PC-3 (cell line): ENCODE measurements around the gene CBY3. TPM values are rescaled to one million over a fixed set of nuclear protein-coding genes. Genes with fewer than 3 reads are reported as not detected.

Experiments
- ATAC-seq: fragments of 200-7000 bp; cut with Tn5 transposase; 2 replicates; pipeline ENCODE4 v1.9.1; 2020; ENCODE audit warnings: mild to moderate bottlenecking, moderate library complexity
- BruUV-seq: library from RNA; stranded (reverse); fragments of 400-500 nt; replicated peaks from 2 replicates; lab custom pipeline; 2021; lab: Mats Ljungman, UMichigan
- CTCF ChIA-PET: fragments of 300-600 bp; sonication (Branson Sonifier 250); formaldehyde crosslinking; loops from one replicate; lab custom pipeline; 2022; ENCODE audit warnings: antibody characterized with exemption; lab: Charles Lee
- POLR2A ChIA-PET: fragments of 300-600 bp; sonication (Branson Sonifier 250); formaldehyde crosslinking; loops from one replicate; lab custom pipeline; 2022; ENCODE audit warnings: antibody characterized with exemption; ENCODE audit not compliant: unreplicated experiment; lab: Charles Lee
- DNase-seq: peaks from one replicate; pipeline ENCODE4 v3.0.0-alpha.2; 2015
- H2AFZ ChIP-seq: fragments of 300-600 bp; sonication (generic); 2 replicates; pipeline ENCODE4 v1.6.0; 2016; ENCODE audit warnings: antibody characterized with exemption, low read length
- H3F3A ChIP-seq: fragments of 300-600 bp; sonication (generic); one replicate; pipeline ENCODE4 v1.6.0; 2017; ENCODE audit warnings: antibody characterized with exemption, low read length, control low read depth, mild to moderate bottlenecking; ENCODE audit not compliant: unreplicated experiment
- H3K27ac ChIP-seq: fragments of 300-600 bp; sonication (generic); 2 replicates; pipeline ENCODE4 v1.5.1; 2016; ENCODE audit warnings: mild to moderate bottlenecking, low read length
- H3K27me3 ChIP-seq: fragments of 300-600 bp; sonication (generic); 2 replicates; pipeline ENCODE4 v1.6.1; 2016; ENCODE audit warnings: low read length, mixed read lengths
- H3K36me3 ChIP-seq: fragments of 300-600 bp; sonication (generic); 2 replicates; pipeline ENCODE4 v1.6.1; 2016; ENCODE audit warnings: low read depth, mixed run types, low read length, mixed read lengths
- H3K4me1 ChIP-seq: fragments of 300-600 bp; sonication (generic); 2 replicates; pipeline ENCODE4 v1.5.1; 2016; ENCODE audit warnings: low read length; ENCODE audit not compliant: insufficient read depth
- H3K4me2 ChIP-seq: fragments of 300-600 bp; sonication (generic); 2 replicates; pipeline ENCODE4 v1.6.0; 2016; ENCODE audit warnings: low read length
- H3K4me3 ChIP-seq: fragments of 300-600 bp; sonication (generic); 2 replicates; pipeline ENCODE4 v1.5.1; 2016; ENCODE audit warnings: mild to moderate bottlenecking, low read length, mixed read lengths
- H3K79me2 ChIP-seq: fragments of 300-600 bp; sonication (generic); 2 replicates; pipeline ENCODE4 v1.6.1; 2017; ENCODE audit warnings: low read length, mixed read lengths
- H3K9ac ChIP-seq: fragments of 300-600 bp; sonication (generic); 2 replicates; pipeline ENCODE4 v1.6.0; 2016; ENCODE audit warnings: mild to moderate bottlenecking, low read length
- H3K9me2 ChIP-seq: fragments of 300-600 bp; sonication (generic); replicated peaks from 2 replicates; pipeline ENCODE4 v1.6.1; 2016; ENCODE audit warnings: mixed run types, low read length, mixed read lengths
- H3K9me3 ChIP-seq: fragments of 300-600 bp; sonication (generic); 2 replicates; pipeline ENCODE4 v1.6.1; 2016; ENCODE audit warnings: low read length, mixed read lengths
- H4K20me1 ChIP-seq: fragments of 300-600 bp; sonication (generic); 2 replicates; pipeline ENCODE4 v1.6.1; 2016; ENCODE audit warnings: low read length, mixed read lengths
- CTCF ChIP-seq: fragments of 300-600 bp; sonication (generic); conservative IDR thresholded peaks from 2 replicates; pipeline ENCODE4 v1.5.1; 2017; ENCODE audit warnings: antibody characterized with exemption, low read depth, mild to moderate bottlenecking, low read length
- EZH2 ChIP-seq: fragments of 300-600 bp; sonication (generic); IDR thresholded peaks from one replicate; pipeline ENCODE4 v1.6.1; 2017; ENCODE audit warnings: antibody characterized with exemption, mild to moderate bottlenecking, low read length; ENCODE audit not compliant: unreplicated experiment
- EZH2phosphoT487 ChIP-seq: fragments of 300-600 bp; sonication (generic); IDR thresholded peaks from 2 replicates; pipeline ENCODE4 v1.6.1; 2018; ENCODE audit warnings: mild to moderate bottlenecking, antibody characterized with exemption, low read length, borderline replicate concordance
- intact Hi-C: fragments of 100-400 bp; cut with micrococcal nuclease; formaldehyde crosslinking; loops from 2 replicates; pipeline ENCODE4 v1.9.0; 2023
- total RNA-seq: library from RNA; depleted of rRNA; stranded (reverse); fragments of >200 nt; gene quantifications from 2 replicates; pipeline ENCODE4 v1.2.3, GENCODE V29; 2014

Gene CBY3
- total RNA-seq, 1 experiment from 2014 or later, result 1.4 TPM

- Histone ChIP-seq H2AFZ (no peak overlapping the region), H3K4me3 (no peak overlapping the region), H3K9me3 (no peaks in the 10 kb centered on the region), H3F3A (no peaks in the 10 kb centered on the region), H3K36me3 (no peaks in the 10 kb centered on the region), H3K9me2 (no peaks in the 10 kb centered on the region), H4K20me1 (no peaks in the 10 kb centered on the region), H3K79me2 (peaks cover 19% of the 10 kb centered on the region), H3K27ac (no peak overlapping the region), H3K4me1 (peaks cover 19% of the 10 kb centered on the region), H3K27me3 (no peaks in the 10 kb centered on the region), H3K9ac (no peak overlapping the region), H3K4me2 (no peak overlapping the region)
- CTCF ChIA-PET, result no interaction called here
- no peak for ATAC-seq
- no peak for TF ChIP-seq EZH2phosphoT487
- no TSS peak for BruUV-seq
- POLR2A ChIA-PET, result no interaction called here
- no peak for DNase-seq
- intact Hi-C loops, result no loop called here
Observed at GRCh38 chr5:179680014-179680779, 637 bp downstream of the CBY3 start.

GRCh38 chr5:179679014-179679674 lies 1.7 kb downstream of the CBY3 start:
- DNase-seq, result no peak
- TSS peak; percentile 52 for BruUV-seq

More at GRCh38 chr5:179679014-179679674, 1.7 kb downstream of the CBY3 start:
- TF ChIP-seq EZH2phosphoT487 (no peak), EZH2 (no peak), CTCF (no peak; the same call in 1 of the 2 replicates)
- Histone ChIP-seq H3K9me3 (no peaks in the 10 kb centered on the region), H3K4me2 (peak overlapping the region; percentile 99), H3K27me3 (no peaks in the 10 kb centered on the region), H3K79me2 (peaks cover 19% of the 10 kb centered on the region), H3K9ac (peak overlapping the region; percentile 96), H3K9me2 (no peaks in the 10 kb centered on the region), H4K20me1 (no peaks in the 10 kb centered on the region), H3K4me3 (peak overlapping the region; percentile 95), H3K27ac (no peak overlapping the region), H3F3A (no peaks in the 10 kb centered on the region), H3K36me3 (no peaks in the 10 kb centered on the region), H3K4me1 (peaks cover 19% of the 10 kb centered on the region), H2AFZ (peak overlapping the region; percentile 91)
- no peak for ATAC-seq
- POLR2A ChIA-PET, result no interaction called here
- intact Hi-C loops, result no loop called here
- CTCF ChIA-PET, result no interaction called here
